Astrocyte of the cerebellum (primary cell): Measurements from ENCODE around the gene TBX4.

Experiments
- DNase-seq: peaks from one replicate; pipeline ENCODE4 v3.0.0-alpha.2; 2011; ENCODE audit warnings: low read depth
- H3K4me3 ChIP-seq: 2 replicates; pipeline ENCODE4 v1.5.1; 2011; ENCODE audit warnings: mild to moderate bottlenecking, low read depth, low read length, moderate library complexity
- CTCF ChIP-seq: IDR thresholded peaks from 2 replicates; pipeline ENCODE4 v1.5.1; 2012; ENCODE audit warnings: low read length, low read depth, moderate library complexity, mild to moderate bottlenecking; ENCODE audit errors: missing control alignments
- in situ Hi-C: cut with HindIII; loops from 2 replicates; pipeline ENCODE4 v1.10.0; 2017; ENCODE audit warnings: low sequenced_read_pairs

The TBX4 gene

GRCh38 chr17:61418449-61418848 is 33.8 kb upstream of the TBX4 start:
- no peak overlapping the region for H3K4me3 ChIP-seq
- no peak for TF ChIP-seq CTCF
- in situ Hi-C loops, result no loop called here
- no peak for DNase-seq

GRCh38 chr17:61419496-61420046 is 32.7 kb upstream of the TBX4 start:
- TF ChIP-seq CTCF, result no peak
- no peak for DNase-seq
- in situ Hi-C loops, result loop anchor here (10.0 kb wide), 1 partner anchor 135 kb away; no protein-coding TSS in a partner anchor
- no peak overlapping the region for H3K4me3 ChIP-seq

GRCh38 chr17:61420052-61420451 is 32.2 kb upstream of the TBX4 start:
- H3K4me3 ChIP-seq, result no peak overlapping the region
- TF ChIP-seq CTCF, result no peak
- in situ Hi-C loops, result loop anchor here (10.0 kb wide), 1 partner anchor 135 kb away; no protein-coding TSS in a partner anchor
- DNase-seq, result no peak

- H3K4me3 ChIP-seq, result no peak overlapping the region
- no peak for DNase-seq
- in situ Hi-C loops, result loop anchor here (10.0 kb wide), 1 partner anchor 134 kb away; no protein-coding TSS in a partner anchor
- TF ChIP-seq CTCF, result no peak
Observed at GRCh38 chr17:61420745-61421398, 31.4 kb upstream of the TBX4 start.

- no peak for TF ChIP-seq CTCF
- DNase-seq, result no peak
Observed at GRCh38 chr17:61421460-61421859, 30.8 kb upstream of the TBX4 start.

GRCh38 chr17:61422116-61422799 is 30.0 kb upstream of the TBX4 start:
- H3K4me3 ChIP-seq, result no peak overlapping the region
- in situ Hi-C loops, result loop anchor here (10.0 kb wide), 1 partner anchor 133 kb away; no protein-coding TSS in a partner anchor
- no peak for DNase-seq
- TF ChIP-seq CTCF, result no peak

More at GRCh38 chr17:61421460-61421859, 30.8 kb upstream of the TBX4 start:
- no peak overlapping the region for H3K4me3 ChIP-seq
- in situ Hi-C loops, result loop anchor here (10.0 kb wide), 1 partner anchor 133 kb away; no protein-coding TSS in a partner anchor
